Coronary artery (tissue), 2 donors: ENCODE results near the gene ITSN1.

Experiments used
- DNase-seq: peaks from one replicate; pipeline ENCODE4 v3.0.0-alpha.2; 2017; ENCODE audit warnings: low spot score
- H3K27ac ChIP-seq, 2 donors: fragments of 200-600 bp; sonication (generic); one replicate each; pipeline ENCODE4 v1.5.1; 2016 to 2019
- H3K4me3 ChIP-seq: fragments of 200-600 bp; sonication (generic); 2 replicates; pipeline ENCODE4 v1.5.1; 2016; ENCODE audit warnings: mild to moderate bottlenecking, moderate library complexity
- TF ChIP-seq, protein P1 (sequence below): fragments of 200-600 bp; sonication (generic); IDR thresholded peaks from one replicate; pipeline ENCODE4 v1.5.1; 2019; ENCODE audit warnings: antibody characterized with exemption

Gene ITSN1

DNA sequence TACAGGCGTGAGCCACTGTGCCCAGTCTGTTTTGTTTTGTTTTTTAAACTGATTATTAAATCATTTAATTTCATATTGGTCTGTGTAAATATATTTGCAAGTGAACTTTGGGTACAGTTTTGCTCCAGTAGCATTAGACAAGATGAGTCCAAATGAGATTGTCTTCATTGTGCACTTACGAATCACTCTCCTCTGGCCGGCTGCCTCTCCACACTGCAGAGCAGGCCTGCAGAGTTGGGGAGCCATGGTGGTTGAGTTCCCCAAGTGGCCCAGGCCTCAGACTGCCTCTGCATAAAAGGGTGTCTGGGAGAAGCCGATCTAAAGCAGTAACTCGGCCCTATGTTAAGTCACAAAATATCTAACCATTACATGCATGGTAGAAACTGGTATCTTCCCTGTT lies 198.5 kb downstream of the ITSN1 start:
- H3K4me3 ChIP-seq: no peak overlapping the region
- TF ChIP-seq, protein P1, sequence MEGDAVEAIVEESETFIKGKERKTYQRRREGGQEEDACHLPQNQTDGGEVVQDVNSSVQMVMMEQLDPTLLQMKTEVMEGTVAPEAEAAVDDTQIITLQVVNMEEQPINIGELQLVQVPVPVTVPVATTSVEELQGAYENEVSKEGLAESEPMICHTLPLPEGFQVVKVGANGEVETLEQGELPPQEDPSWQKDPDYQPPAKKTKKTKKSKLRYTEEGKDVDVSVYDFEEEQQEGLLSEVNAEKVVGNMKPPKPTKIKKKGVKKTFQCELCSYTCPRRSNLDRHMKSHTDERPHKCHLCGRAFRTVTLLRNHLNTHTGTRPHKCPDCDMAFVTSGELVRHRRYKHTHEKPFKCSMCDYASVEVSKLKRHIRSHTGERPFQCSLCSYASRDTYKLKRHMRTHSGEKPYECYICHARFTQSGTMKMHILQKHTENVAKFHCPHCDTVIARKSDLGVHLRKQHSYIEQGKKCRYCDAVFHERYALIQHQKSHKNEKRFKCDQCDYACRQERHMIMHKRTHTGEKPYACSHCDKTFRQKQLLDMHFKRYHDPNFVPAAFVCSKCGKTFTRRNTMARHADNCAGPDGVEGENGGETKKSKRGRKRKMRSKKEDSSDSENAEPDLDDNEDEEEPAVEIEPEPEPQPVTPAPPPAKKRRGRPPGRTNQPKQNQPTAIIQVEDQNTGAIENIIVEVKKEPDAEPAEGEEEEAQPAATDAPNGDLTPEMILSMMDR: no peak
- peak overlapping the region in 1 of 2 donors; percentile 59 for H3K27ac ChIP-seq
- no peak for DNase-seq

DNA sequence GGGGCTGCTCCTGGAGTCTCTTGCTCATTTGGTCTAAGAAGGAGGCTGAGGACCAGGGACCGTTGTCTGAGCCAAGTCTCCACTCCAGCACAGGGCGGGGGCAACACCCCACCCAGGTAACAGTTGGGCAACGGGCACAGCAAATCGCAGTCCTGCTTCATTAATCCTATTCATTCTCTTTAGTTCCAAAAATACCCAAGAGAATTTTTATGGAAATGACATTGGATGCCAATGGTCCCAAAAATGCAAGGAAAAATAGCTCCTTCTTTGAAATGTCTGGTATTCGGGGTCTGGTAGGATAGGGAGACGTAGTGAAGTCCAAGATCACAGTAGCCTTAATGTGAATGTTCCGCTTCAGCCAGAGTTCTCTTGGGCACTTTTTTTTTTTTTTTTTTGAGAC lies 199.3 kb downstream of the ITSN1 start:
- no peak for DNase-seq
- Histone ChIP-seq H3K4me3 (no peak overlapping the region), H3K27ac (peak overlapping the region in 1 of 2 donors; percentile 77)
- TF ChIP-seq, protein P1: no peak

DNA sequence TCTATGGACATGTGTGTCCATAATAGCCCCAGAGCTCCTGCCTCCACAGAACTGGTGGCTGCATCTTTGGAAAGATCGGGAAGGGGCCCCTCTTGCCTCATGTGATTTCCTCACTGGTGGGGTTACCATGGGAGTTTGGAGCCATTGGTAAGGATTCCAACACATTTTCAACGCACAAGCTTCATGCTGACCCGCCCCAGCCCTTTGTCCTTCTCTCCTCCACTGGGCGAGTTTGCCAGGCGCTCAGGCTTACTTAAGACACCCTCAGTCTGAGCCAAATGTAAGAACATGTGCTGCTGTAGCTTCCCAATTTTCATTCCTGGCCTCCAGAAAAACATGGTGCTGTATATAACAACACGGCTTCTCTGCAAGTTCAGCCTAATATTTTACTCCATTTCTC lies 200.9 kb downstream of the ITSN1 start:
- Histone ChIP-seq H3K27ac (peak overlapping the region in 1 of 2 donors; percentile 77), H3K4me3 (no peak overlapping the region)
- peak; percentile 77 for DNase-seq
- TF ChIP-seq, protein P1: no peak

DNA sequence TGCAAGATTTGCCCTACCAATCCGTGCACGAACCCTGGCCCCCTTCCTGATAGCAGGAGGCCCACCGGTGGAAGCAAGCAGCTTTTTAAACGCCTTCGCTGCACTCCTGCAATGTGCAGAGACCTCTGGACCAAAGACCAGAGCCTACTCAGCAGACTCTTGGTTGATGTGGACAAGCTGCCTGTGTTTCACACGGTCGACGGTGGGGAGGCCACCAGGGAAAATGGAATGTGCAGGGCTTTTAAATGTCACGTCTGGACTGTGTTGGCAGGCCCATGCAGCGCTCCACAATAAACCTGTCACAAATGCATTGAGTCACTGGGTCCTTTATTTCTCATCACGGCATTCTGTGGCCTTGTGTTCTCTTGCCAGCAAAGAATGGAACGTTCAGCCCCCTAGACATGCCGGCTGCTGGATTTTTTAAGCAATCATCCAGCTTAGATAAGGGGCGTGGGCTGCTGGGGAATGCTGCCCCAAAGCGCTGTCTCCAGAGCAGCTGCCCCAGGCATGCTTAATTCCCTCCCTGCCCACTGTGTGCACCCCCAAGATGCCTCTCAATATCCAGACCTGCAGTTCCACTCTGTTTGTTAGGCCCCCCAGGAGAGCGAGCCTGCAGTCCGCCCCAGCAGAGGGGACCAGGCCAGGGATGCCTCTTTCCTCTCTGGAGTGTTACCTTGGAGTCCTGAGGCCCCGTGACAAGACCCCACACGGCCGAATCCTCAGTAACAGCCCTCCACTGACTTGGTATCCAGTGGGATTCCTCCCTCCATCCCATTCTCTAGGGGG lies 202.0 kb downstream of the ITSN1 start:
- DNase-seq: peak; percentile 79
- TF ChIP-seq, protein P1: no peak
- Histone ChIP-seq H3K27ac (peak overlapping the region in 1 of 2 donors; percentile 77), H3K4me3 (no peak overlapping the region)

DNA sequence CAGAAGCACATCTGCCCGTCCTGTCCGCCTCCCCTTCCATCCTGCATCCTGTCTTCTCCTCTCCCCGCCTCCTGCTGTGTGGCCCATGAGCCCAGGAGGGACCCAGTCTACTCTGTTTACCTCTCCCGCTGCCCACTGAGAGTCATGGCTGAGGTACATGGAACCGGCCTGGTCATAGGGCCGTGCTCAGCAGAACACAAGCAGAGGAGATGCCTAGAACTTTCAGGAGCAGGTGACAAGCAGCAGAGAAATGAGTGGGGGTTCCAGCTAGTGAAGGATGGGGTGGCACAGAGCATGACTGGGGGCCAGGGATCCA lies 202.5 kb downstream of the ITSN1 start:
- TF ChIP-seq, protein P1: no peak
- H3K4me3 ChIP-seq: no peak overlapping the region
- peak overlapping the region in 1 of 2 donors; percentile 77 for H3K27ac ChIP-seq
- no peak for DNase-seq

DNA sequence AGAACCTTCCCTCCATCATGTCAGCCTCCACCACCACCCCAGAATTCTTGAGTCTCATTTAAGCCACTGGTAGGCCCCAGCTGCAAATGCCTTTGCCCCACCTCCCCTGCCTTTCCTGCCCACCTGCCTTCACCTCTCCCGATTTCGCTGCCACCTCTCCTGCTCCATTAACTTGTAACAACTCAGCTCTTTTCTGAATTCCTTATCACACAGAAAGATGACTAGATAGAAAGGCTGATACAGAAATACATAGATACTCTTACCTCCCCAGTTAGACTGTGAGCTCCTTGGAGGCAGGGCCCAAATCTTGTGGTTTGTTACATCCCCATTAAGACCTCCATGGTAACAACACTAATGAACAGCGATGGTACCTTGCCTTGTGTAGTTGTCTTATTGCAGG lies 203.8 kb downstream of the ITSN1 start:
- no peak for DNase-seq
- TF ChIP-seq, protein P1: no peak
- Histone ChIP-seq H3K27ac (no peak overlapping the region), H3K4me3 (no peak overlapping the region)

DNA sequence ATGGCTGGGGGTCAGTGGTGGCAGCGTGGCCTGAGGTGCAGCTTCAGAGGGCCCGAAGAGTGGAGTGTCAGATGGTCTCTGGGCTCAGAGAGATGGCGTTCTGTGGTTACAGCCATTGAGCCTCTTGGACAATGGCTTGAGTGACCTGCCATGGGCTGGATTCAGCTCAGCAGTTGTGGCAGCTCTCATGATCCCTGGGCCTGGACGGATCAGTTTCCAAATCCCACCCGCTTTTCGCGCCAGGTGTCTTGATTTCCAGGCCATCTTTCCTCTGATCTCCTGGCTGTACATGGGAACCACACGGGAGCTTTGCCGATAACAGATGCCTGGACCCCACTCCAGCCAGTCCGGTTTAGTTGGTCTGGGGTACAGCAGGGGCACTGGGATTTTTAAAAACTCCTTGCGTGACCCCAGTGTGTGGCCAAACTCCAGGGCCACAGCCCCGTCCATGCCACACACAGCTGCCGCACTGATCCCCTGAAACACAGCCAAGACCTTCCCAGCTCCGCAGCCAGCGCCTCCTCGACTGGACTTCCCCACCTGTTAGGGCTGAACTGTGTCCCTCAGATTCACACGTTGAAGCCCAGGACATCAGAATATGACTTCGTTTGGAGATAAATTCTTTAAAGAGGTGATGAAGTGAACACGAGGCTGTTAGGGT lies 205.4 kb downstream of the ITSN1 start:
- Histone ChIP-seq H3K27ac (no peak overlapping the region), H3K4me3 (no peak overlapping the region)
- DNase-seq: no peak
- TF ChIP-seq, protein P1: no peak
